HG02759 (cell line): ENCODE measurements around the gene FCRL2.
A peak's percentile ranks its signal among the peaks of the same experiment; 100 is the strongest.
"Not testable (repeated sequence)": the region's sequence is repeated elsewhere in the genome, so short reads cannot be mapped to it uniquely, and the experiment has no call there.

Source experiments
- ATAC-seq: cut with Tn5 transposase; IDR thresholded peaks from one replicate; pipeline ENCODE4 v1.9.1; 2021; ENCODE audit warnings: mild to moderate bottlenecking, moderate library complexity; ENCODE audit not compliant: unreplicated experiment

Gene FCRL2

GRCh38 chr1:157758018-157758417 is 18.9 kb downstream of the FCRL2 start:
- ATAC-seq = no peak

DNA sequence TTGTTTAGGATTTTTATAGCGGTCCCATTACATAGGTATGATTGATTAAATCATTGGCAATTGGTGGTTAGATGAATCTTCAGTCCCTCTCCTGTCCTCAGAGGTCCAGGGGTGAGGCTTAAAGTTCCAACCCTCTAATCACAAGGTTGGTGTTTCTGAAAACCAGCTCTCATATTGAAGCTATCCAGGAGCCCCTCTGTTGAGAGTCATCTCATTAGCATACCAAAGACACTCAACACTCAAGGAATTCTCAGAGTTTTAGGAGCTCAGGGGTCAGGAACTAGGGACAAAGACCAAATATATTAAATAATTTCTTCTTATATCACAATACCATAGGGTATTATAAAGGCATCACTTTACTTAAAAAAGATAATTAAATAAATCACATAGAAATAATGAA is 23.3 kb downstream of the FCRL2 start:
- no peak for ATAC-seq

- no peak for ATAC-seq
Observed at GRCh38 chr1:157751283-157751682, 25.6 kb downstream of the FCRL2 start.

GRCh38 chr1:157748262-157748817 is 28.6 kb downstream of the FCRL2 start:
- ATAC-seq = no peak

GRCh38 chr1:157739229-157739901 is 37.6 kb downstream of the FCRL2 start:
- no peak for ATAC-seq

- ATAC-seq = not testable (repeated sequence)
Observed at GRCh38 chr1:157735991-157736390, 40.9 kb downstream of the FCRL2 start.

GRCh38 chr1:157734321-157734720 is 42.6 kb downstream of the FCRL2 start:
- ATAC-seq = no peak

- ATAC-seq = peak; percentile 58
Observed at GRCh38 chr1:157732755-157733154, 44.2 kb downstream of the FCRL2 start.

DNA sequence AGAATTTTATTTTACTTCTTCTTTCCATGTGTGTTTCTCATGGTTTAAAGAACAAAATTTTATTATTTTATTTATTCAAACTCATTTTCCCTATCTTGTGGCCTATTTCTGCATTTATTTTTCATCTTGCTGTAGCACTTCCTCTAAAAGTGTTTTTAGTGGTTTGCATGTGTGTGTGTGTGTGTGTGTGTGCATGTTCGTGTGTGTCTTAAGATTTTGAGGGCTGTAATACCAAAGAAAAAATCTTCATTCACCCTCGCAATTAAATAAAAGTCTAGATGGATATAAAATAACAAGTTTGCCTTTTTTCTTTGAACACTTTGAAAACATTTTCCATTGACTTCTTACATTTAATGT is 51.7 kb downstream of the FCRL2 start:
- ATAC-seq = no peak

- no peak for ATAC-seq
Observed at GRCh38 chr1:157724537-157725220, 52.3 kb downstream of the FCRL2 start.

- no peak for ATAC-seq
Observed at GRCh38 chr1:157723157-157723556, 53.8 kb downstream of the FCRL2 start.

DNA sequence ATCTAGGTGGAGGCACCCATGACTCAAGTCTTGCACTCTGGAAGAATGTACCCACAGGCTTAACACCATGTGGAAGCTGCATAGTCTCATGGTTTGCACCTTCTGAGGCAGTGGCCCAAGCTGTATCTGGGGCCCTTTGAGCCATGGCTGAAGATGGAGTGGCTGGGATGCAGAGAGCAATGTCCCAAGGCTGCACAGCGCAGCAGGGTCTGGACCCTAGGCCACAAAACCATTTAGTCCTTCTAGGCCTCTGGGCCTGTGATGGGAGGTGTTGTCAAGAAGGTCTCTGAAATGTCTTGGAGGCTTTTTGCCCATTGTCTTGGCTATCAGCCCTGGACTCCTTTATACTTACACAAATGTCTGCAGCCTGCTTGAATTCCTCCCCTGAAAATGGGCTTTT is 54.9 kb downstream of the FCRL2 start:
- ATAC-seq = no peak

DNA sequence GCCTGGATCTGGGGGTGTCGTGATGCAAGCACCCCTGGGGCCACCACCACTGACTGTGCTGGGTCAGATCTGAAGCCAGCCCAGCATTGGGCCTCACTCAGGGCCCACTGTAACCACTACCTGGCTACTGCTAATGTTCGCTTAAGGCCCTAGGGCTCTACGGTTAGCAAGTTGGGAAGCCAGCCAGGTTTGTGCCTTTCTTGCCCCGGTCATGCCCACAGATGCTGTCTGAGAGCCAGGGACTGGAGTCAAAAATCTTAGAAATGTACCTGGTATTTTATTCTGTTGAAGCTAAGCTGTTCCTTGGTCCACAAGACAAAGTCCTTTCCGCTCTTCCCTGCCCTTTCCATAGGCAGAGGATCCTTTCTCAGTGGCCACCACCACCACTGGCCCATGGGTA is 61.2 kb downstream of the FCRL2 start:
- ATAC-seq = no peak

DNA sequence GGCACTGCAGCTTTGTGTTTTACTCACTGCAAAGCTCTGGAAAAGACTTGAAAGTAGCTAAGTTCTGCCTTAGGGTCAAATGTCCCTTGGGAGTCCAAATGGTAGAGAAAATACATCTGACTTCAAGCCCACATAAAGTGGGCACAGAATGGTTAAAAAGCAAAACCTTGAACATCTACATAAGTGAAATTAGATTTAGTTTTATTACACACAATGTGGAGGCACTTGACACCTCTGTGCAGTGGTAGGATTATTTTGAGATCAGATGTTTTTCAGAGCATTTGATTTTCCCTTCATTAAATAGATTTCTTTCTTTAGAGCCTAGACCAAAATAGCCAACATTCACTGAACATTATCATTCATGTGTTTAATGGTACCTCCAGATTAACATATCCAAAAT is 65.1 kb downstream of the FCRL2 start:
- ATAC-seq = no peak

- peak; percentile 52 for ATAC-seq
Observed at GRCh38 chr1:157704878-157705277, 72.1 kb downstream of the FCRL2 start.

DNA sequence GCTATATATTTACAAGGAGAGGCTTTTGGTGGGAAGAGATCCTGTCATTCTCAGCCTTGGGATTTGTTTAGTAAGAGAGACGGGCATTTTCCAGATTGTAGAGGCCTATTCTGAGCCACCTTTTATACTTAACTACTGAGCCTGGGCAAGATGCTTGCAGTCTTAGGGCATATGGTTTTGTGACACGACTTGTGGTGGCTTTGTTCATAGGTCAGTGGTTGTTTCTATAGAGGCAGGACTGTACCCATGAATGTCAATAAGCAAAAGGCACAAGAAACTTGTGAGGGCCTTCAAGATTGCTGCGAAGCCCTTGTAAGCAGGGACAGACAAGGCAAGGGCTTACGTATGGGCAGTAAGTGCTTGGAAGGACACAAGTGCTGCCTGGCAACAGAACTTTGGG is 73.0 kb downstream of the FCRL2 start:
- no peak for ATAC-seq

GRCh38 chr1:157702308-157702825 is 74.6 kb downstream of the FCRL2 start:
- no peak for ATAC-seq

DNA sequence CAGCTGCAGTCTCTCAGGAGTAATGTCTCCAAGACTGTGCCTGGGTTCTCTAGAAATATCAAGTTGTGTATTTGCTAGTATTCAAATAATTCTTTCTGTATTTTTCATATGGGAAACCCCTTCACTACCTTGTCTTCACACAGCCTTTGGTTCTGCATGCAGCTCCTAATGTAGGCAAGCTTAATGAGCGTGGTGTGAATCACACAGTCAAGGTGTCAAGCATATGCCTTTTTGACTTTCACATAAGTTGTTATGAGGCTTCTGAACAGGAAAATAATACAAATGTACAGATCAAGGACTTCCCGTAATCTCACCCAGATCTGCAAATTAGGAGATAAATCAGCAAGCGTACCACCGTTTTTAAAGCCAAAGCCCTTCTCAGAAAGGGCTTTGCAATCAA is 76.2 kb downstream of the FCRL2 start, which contains the start of gene FCRL3:
TSS of gene FCRL3 (minus strand) at position 38 of the 400 bp plus-strand sequence. CDS start 280 bp downstream, outside the sequence.
- ATAC-seq = no peak

DNA sequence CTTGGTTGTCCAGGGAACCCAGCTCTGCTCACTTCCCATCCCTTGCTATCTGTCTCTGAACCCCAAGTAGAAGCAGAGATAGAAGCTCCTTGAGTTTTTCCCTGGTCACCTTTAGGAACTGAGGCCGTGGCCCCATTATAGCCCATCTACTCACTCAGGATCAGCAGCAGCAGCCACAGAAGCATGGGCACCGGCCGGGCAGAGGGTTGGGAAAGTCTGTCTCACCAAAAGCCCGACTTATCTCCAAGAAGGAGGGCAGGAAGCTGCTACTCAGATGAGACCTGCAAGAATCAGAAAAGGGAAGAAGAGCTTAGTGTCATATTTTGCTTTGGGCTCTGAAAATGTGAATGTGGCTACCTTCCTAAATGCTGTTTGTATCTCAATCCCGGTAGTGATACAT is 76.6 kb downstream of the FCRL2 start:
- no peak for ATAC-seq

DNA sequence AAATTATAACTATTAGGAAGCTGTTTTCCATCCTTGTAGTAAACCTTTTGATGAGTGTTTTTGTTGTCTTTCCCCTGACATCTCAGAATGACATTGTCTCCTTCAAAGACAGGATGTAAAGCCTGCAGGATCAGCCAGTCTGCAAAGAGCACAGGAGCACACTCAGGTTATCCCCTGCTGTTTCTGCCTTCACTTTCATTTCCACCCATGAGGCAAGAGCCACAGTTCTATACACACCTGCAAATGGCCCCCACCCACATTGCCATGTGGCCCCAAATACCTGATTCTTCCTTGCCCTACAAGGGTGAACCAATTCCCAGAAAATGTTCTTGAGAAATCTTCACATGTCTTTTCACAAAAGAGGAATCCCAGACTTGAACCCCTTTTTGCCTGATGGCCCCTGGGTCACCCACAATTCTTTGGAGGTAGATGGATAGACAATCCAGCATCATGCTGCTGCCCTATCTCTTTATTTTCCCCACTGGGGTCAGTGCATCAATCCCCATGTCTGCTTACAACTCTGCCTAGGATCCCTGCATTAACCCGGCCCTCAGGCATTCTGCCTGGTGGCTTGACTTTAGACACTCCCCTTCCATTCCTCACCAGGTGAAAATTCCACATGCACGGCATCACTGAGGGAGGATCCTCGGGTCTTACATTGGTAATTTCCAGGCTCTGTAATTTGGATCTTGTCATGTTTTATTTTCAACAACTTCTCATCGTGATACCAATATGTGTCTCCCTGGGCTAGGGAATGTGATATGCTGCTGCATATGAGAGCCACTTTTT is 79.0 kb downstream of the FCRL2 start:
- no peak for ATAC-seq

- no peak for ATAC-seq
Observed at GRCh38 chr1:157696966-157697628, 79.8 kb downstream of the FCRL2 start.
